GM19099 (cell line): Measurements from ENCODE around the gene ADAP1.

ENCODE experiments used
- POLR2A ChIP-seq: IDR thresholded peaks from 3 replicates; pipeline ENCODE4 v1.6.1; 2011; ENCODE audit warnings: low read depth; ENCODE audit not compliant: insufficient read length; ENCODE audit errors: extremely low read depth

The ADAP1 gene

DNA sequence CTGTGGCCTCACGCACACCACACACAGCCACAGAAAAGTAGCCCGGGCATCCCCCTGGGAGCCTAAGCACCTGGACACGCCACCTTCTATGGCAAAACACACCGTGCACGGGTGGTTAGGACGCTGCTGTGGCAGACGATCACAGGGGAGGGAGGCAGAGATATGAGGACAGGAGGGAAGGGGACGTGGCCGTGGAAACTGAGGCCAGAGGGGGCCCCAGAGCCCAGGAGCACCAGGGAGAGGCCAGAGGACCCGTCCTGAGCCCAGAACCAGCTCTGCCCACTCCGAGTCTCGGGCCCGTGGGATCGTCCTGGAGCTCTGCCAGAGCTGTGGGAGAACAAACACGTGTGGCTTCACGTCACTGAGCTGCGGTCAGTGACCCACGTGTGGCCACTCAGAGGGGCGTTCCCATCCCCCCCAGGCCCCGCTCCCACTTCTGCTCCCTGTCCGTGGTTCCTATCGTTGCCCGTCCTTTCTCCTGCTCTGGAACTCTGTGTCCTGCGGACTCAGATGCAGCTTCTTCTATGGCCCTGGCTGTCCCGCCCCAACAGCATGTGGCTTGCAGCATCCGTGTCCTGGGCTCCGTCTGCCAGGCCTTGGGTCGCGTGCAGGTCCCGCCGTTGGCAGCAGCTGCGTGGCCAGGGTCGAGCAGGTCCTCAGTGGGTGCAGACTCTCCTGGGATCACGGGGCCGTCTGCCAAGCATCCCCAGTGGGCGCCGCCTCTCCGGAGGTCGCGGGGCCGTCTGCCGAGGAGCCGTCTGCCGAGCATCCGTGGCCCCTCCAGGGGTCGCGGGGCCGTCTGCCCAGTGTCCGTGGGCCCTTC, 47.1 kb downstream of the ADAP1 start:
- no peak for TF ChIP-seq POLR2A

GRCh38 chr7:906776-907157, 47.7 kb downstream of the ADAP1 start:
- no peak for TF ChIP-seq POLR2A

- no peak for TF ChIP-seq POLR2A
Measured at GRCh38 chr7:904847-905246, 49.6 kb downstream of the ADAP1 start.

GRCh38 chr7:903921-904755, 50.3 kb downstream of the ADAP1 start:
- no peak for TF ChIP-seq POLR2A

DNA sequence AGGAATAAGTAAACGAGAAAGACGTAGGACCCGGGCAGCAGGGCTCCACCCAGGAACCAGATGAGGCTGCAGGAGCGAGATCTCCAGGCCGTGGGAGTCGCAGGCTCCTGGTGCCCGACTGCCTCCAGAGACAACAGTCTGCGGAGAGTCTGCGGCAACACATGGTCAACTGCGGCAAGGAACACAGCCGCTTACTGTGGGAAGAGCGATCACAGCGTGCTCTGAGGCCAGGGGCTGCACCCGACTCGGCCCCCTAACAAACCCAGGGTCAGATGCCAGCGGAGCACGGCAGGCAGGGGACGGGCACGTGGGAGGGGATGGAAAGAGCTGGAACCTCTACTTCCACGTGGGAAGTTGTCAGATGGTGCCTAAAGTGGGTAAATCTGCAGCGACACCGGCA, 51.5 kb downstream of the ADAP1 start:
- TF ChIP-seq POLR2A: no peak

DNA sequence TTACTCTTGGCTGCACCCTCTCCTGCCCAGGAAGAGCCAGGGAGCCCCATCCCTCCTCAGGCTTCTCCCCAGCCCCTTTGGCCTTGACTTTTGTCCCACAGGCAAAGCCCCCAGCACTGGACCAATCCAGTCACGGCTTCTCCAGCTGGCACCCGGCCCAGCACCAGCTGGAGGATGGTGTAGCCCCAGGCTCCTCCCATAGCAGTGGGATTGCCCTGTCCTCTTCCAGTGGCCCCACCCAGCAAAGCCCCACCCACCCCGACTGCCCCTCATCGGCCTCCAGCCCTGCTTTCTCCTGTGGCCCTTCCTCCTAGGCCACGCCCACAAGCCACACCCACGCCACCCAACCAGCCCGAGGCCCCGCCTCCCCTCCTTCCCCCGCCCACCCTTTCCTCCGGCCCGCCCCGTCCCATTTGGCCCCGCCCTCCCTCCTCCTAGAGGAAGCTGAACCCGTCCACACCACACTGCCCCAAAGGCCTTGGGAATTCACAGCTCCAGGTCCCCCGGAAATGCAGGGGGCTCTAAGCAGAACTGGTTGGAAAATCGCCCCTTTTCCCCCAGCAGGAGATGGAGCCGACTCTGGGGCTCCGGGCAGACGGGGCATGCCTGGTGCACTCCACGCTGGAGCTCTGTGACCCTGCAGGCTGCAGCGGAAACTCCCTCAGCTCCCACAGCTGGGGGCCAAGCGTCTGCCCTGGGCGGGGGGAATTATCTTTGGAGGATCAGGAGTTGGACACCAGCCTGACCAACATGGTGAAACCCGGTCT, 52.9 kb downstream of the ADAP1 start:
- TF ChIP-seq POLR2A: no peak

- TF ChIP-seq POLR2A: no peak
Measured at GRCh38 chr7:901041-901387, 53.5 kb downstream of the ADAP1 start.

- no peak for TF ChIP-seq POLR2A
Measured at GRCh38 chr7:900331-901040, 54.0 kb downstream of the ADAP1 start.

DNA sequence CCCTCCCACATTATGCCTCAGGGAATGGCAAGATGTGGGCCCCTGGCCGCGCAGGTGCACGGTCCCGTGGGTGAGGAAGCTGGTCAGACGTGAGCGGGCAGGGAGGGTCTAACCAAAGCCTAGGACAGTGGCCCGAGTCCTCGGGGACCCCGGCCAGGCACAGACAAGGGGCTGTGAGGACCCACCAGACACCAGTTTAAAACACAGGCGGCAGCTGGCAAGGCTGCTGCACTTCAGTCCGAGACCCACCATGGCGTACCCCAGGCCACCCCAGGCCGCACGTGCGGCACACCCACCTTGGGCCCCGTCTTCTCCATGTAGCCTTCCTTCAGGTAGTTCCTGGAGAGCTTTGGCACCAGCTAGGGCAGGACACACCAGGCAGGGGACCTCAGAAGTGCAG, 54.7 kb downstream of the ADAP1 start:
- no peak for TF ChIP-seq POLR2A

- no peak for TF ChIP-seq POLR2A
Measured at GRCh38 chr7:898855-899681, 55.4 kb downstream of the ADAP1 start.

GRCh38 chr7:898460-898854, 56.0 kb downstream of the ADAP1 start:
- no peak for TF ChIP-seq POLR2A

- no peak for TF ChIP-seq POLR2A
Measured at GRCh38 chr7:897771-898376, 56.6 kb downstream of the ADAP1 start.

GRCh38 chr7:897086-897485, 57.4 kb downstream of the ADAP1 start:
- no peak for TF ChIP-seq POLR2A
